Motor neuron (in vitro differentiated cells): ENCODE measurements around the gene METTL25B. TPM values are rescaled to one million over a fixed set of nuclear protein-coding genes. Genes with fewer than 3 reads are reported as not detected.

ENCODE experiments used
- ATAC-seq, 8 experiments: fragments of 200-7000 bp; cut with Tn5 transposase; replicated peaks in 6 of 8; 2 replicates each; pipeline ENCODE4 v1.8.0; 2021; ENCODE audit warnings: mild to moderate bottlenecking in 8 of 8, moderate library complexity in 8 of 8
- H3K27ac ChIP-seq, 2 donors: fragments of 250-450 bp; sonication (Bioruptor Pico); 2 replicates each; pipeline ENCODE4 v1.9.0; 2021; ENCODE audit warnings: antibody characterized with exemption in 2 of 2, mild to moderate bottlenecking in 2 of 2, moderate library complexity in 1 of 2
- H3K4me1 ChIP-seq, 2 donors: fragments of 250-450 bp; sonication (Bioruptor Pico); replicated peaks in 1 of 2; 2 replicates each; pipeline ENCODE4 v1.6.1; 2021; ENCODE audit warnings: antibody characterized with exemption in 2 of 2, mild to moderate bottlenecking in 2 of 2, moderate library complexity in 1 of 2
- H3K4me3 ChIP-seq, 5 donors: fragments of 250-450 bp; sonication (Bioruptor Pico); 2 replicates each; pipeline ENCODE4 v1.9.0; 2021; ENCODE audit warnings: antibody characterized with exemption in 5 of 5, mild to moderate bottlenecking in 5 of 5, moderate library complexity in 4 of 5
- WGBS, 10 experiments: fragments of 450-650 bp; shearing (Covaris generic); methylation state at CpG; one replicate each; pipeline ENCODE4 v1.0.0; 2022; 5-methylcytosine and 5-hydroxymethylcytosine counted together
- in situ Hi-C, 9 experiments: fragments of 400-800 bp; cut with MboI; loops; one replicate each; pipeline ENCODE4 v1.15.0; 2021; ENCODE audit warnings: low sequenced_read_pairs in 9 of 9, low pct_unique_long_range_greater_than_20kb in 2 of 9; ENCODE audit not compliant: unreplicated experiment in 9 of 9
- total RNA-seq, 8 experiments: library from RNA; unstranded; fragments of 300-600 nt; gene quantifications; 2 replicates each; pipeline versions ENCODE4 v1.2.3 to v1.2.4, GENCODE V29; 2022

Gene METTL25B
- total RNA-seq, 8 experiments from 2014 or later: 14.3 to 37.1 (median 24.2) TPM

DNA sequence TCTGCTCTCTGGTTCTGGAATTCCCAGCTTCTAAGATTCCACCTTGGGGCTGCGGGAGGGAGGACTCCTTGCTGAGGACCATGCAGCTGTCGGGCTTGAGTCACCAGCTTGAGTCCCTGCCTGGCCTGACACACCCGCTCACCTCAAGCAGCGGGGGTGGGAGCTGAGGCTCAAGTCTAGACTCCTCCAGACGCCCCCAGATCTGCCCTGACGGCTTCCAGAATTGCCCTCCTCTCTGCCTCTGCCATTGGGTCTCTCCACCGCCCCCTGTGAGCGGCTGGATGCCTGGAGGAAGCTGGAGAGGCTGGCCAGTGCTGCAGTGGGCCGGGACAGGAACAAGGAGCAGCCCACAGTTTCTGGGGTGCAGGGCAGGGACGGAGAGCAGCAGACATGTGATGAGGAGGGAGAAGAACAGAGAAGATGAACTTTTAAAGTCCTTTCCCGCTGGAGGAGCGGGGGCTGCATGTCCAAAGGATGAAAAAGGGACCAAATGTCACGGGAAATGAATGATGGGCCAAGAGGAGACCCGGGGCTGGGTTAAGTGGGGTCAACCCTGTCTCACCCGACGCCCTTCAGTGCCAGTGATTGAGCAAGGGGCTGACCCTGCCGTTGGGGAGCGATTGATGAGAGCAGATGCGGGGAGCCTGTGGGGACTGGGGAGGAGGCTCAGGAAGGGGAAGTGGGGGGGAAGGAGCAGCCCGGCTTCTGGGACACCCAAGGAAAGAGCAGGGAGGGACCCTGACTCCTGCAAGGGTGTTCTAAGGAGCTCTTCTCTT, 36.4 kb upstream of the METTL25B start:
- Histone ChIP-seq H3K4me1 (peaks cover 54 to 58% of the 10 kb centered on the region in 2 donors), H3K4me3 (no peak overlapping the region), H3K27ac (peak overlapping the region in 1 of 2 donors; percentile 61)
- ATAC-seq: peak in 6 of 8 experiments; percentile 7 to 32 (median 22)
- in situ Hi-C loops: loop anchor here in 2 of 9 experiments (25.0 kb wide), 1 partner anchor 170 kb away; the partner anchor contains the start of genes INSRR (in 2 of the 2) and NTRK1 (in 2 of the 2)
- WGBS, 10 experiments: 0 to 40% (median 8%) methylated on average over 1 to 12 of the region's 20 CpGs; no CpG with 5 or more reads in 2 of the 10 experiments

- Histone ChIP-seq H3K4me1 (peaks cover 60 to 64% of the 10 kb centered on the region in 2 donors), H3K4me3 (no peak overlapping the region), H3K27ac (peak overlapping the region; percentile 4 to 51)
- no peak for ATAC-seq
- 0 to 7% (median 0%) methylated on average over 1 to 4 of the region's 13 CpGs; no CpG with 5 or more reads in 7 of the 10 experiments for WGBS, 10 experiments
- in situ Hi-C loops: loop anchor here in 2 of 9 experiments (25.0 kb wide), 1 partner anchor 170 kb away; the partner anchor contains the start of genes INSRR (in 2 of the 2) and NTRK1 (in 2 of the 2)
These were observed 35.8 kb upstream of the METTL25B start for GRCh38 chr1:156692441-156692924.

GRCh38 chr1:156692925-156693847, 35.1 kb upstream of the METTL25B start:
- H3K4me3 ChIP-seq: no peak overlapping the region
- peak in 3 of 8 experiments; percentile 16 to 25 (median 22) for ATAC-seq
- 18 to 85% (median 58%) methylated on average over 1 to 7 of the region's 16 CpGs; no CpG with 5 or more reads in 2 of the 10 experiments for WGBS, 10 experiments
- H3K27ac ChIP-seq: peak overlapping the region; percentile 4 to 51
- in situ Hi-C loops: loop anchor here in 2 of 9 experiments (25.0 kb wide), 1 partner anchor 169 kb away; the partner anchor contains the start of genes INSRR (in 2 of the 2) and NTRK1 (in 2 of the 2)
- peaks cover 64 to 66% of the 10 kb centered on the region in 2 donors for H3K4me1 ChIP-seq

DNA sequence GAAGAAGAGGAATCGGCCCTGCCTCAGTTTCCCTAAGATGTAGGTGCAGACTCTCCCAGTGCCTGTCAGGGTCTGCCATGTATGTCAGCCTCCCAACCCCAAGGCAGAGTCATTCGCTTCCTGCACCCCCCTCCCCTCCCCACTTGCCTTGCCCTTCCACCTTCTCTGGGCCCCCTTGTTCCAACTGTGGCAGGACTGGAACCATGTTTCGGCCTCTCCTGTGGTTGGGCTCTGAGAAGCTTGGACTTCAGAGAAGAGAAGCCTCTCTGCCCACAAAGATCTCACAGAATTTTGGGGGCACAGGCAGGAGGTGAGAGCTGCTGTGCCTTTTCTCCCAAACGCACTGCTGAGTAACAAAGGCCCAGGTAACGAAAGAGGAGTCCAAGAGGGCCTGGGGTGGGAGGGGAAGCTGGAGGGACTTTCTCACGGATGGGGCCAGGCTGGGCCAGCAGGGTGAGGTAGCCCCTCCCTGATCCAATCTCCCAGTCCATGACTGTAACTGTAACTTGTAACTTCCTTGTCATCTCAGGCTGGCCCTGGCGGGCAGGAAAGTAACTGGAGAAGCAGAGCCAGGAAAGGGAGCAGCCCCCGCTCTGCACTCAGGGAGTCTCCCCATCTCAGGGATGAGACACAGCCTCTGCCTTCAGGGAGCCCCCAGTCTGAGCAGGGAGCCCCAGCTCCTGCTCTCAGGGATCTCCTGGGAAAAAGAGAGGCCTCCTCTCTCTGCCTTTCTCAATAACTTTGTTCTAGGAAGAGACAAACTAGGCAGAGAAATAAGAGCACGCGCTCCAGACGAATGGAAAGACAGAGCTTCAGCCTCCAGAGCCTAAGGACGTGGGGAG, 34.2 kb upstream of the METTL25B start:
- peaks cover 64 to 66% of the 10 kb centered on the region in 2 donors for H3K4me1 ChIP-seq
- in situ Hi-C loops: loop anchor here in 2 of 9 experiments (25.0 kb wide), 1 partner anchor 168 kb away; the partner anchor contains the start of genes INSRR (in 2 of the 2) and NTRK1 (in 2 of the 2)
- H3K4me3 ChIP-seq: no peak overlapping the region
- H3K27ac ChIP-seq: peak overlapping the region in 1 of 2 donors; percentile 51
- WGBS, 10 experiments: 32 to 86% (median 72%) methylated on average over 3 to 7 of the region's 12 CpGs; no CpG with 5 or more reads in 2 of the 10 experiments
- ATAC-seq: peak in 1 of 8 experiments; percentile 9

GRCh38 chr1:156694690-156694962, 33.6 kb upstream of the METTL25B start:
- no peak overlapping the region for H3K4me3 ChIP-seq
- H3K27ac ChIP-seq: no peak overlapping the region
- H3K4me1 ChIP-seq: peaks cover 60 to 61% of the 10 kb centered on the region in 2 donors
- in situ Hi-C loops: loop anchor here in 2 of 9 experiments (25.0 kb wide), 1 partner anchor 168 kb away; the partner anchor contains the start of genes INSRR (in 2 of the 2) and NTRK1 (in 2 of the 2)
- ATAC-seq: no peak
- 61 to 100% (median 88%) methylated on average over 1 to 5 of the region's 5 CpGs; no CpG with 5 or more reads in 3 of the 10 experiments for WGBS, 10 experiments

GRCh38 chr1:156696755-156697154, 31.5 kb upstream of the METTL25B start:
- WGBS, 10 experiments: 60 to 90% (median 74%) methylated on average over 2 to 8 of the region's 8 CpGs; no CpG with 5 or more reads in 2 of the 10 experiments
- Histone ChIP-seq H3K4me3 (no peak overlapping the region), H3K4me1 (peaks cover 46 to 50% of the 10 kb centered on the region in 2 donors), H3K27ac (no peak overlapping the region)
- in situ Hi-C loops: loop anchor here in 2 of 9 experiments (25.0 kb wide), 1 partner anchor 166 kb away; the partner anchor contains the start of genes INSRR (in 2 of the 2) and NTRK1 (in 2 of the 2)
- ATAC-seq: no peak

DNA sequence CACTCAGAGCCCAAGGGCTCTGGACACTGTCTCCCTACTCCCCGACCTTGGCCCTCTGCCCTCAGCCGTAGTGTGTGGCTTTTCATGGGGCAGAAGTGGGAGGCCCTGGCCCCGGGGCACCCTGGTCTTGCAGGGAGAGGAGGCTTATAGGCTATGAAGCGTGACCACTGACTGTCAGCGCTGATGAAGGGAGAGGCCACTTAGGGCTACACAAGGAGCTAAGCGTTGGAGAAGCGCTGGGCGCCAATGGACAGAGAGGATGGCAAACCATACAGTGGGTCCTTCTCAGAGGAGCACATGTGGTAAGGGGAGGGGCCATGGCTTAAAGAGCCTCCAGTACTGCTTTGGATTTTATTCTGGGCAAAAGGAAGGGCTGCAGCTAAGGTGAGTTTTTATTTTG, 30.8 kb upstream of the METTL25B start:
- peaks cover 46 to 50% of the 10 kb centered on the region in 2 donors for H3K4me1 ChIP-seq
- ATAC-seq: peak in 6 of 8 experiments; percentile 12 to 43 (median 18)
- in situ Hi-C loops: loop anchor here in 2 of 9 experiments (25.0 kb wide), 1 partner anchor 165 kb away; the partner anchor contains the start of genes INSRR (in 2 of the 2) and NTRK1 (in 2 of the 2)
- no peak overlapping the region for H3K4me3 ChIP-seq
- peak overlapping the region in 1 of 2 donors; percentile 14 for H3K27ac ChIP-seq
- WGBS, 10 experiments: 50 to 83% (median 67%) methylated on average over 2 to 8 of the region's 8 CpGs; no CpG with 5 or more reads in 6 of the 10 experiments

GRCh38 chr1:156698995-156699394, 29.3 kb upstream of the METTL25B start:
- WGBS, 10 experiments: 13 to 14% methylated on average over 1 of the region's 1 CpG; no CpG with 5 or more reads in 8 of the 10 experiments
- in situ Hi-C loops: loop anchor here in 2 of 9 experiments (25.0 kb wide), 1 partner anchor 163 kb away; the partner anchor contains the start of genes INSRR (in 2 of the 2) and NTRK1 (in 2 of the 2)
- no peak for ATAC-seq
- Histone ChIP-seq H3K4me1 (peaks cover 37 to 46% of the 10 kb centered on the region in 2 donors), H3K4me3 (no peak overlapping the region), H3K27ac (no peak overlapping the region)

GRCh38 chr1:156700736-156701531, 27.3 kb upstream of the METTL25B start:
- ATAC-seq: no peak
- in situ Hi-C loops: no loop called here
- Histone ChIP-seq H3K4me3 (no peak overlapping the region), H3K4me1 (peaks cover 31 to 53% of the 10 kb centered on the region in 2 donors), H3K27ac (no peak overlapping the region)
- WGBS, 10 experiments: 60 to 86% (median 76%) methylated on average over 1 to 7 of the region's 8 CpGs; no CpG with 5 or more reads in 4 of the 10 experiments

- Histone ChIP-seq H3K27ac (peak overlapping the region; percentile 92 to 93), H3K4me1 (peaks cover 40 to 59% of the 10 kb centered on the region in 2 donors), H3K4me3 (peak overlapping the region in 4 of 5 donors; percentile 32 to 69 (median 44))
- no peak for ATAC-seq
- WGBS, 10 experiments: 0 to 20% (median 0%) methylated on average over 1 to 2 of the region's 4 CpGs; no CpG with 5 or more reads in 5 of the 10 experiments
- in situ Hi-C loops: no loop called here
These were observed 24.9 kb upstream of the METTL25B start for GRCh38 chr1:156703336-156703735.
